ENCODE results near the gene PLA2G15. TPM values are rescaled to one million over a fixed set of nuclear protein-coding genes. Genes with fewer than 3 reads are reported as not detected.

The PLA2G15 gene
- total and polyA plus RNA-seq, 2 donors (not counting 1 experiment from before 2014, with no cell fraction given), result 6.1 to 12.5 TPM

DNA sequence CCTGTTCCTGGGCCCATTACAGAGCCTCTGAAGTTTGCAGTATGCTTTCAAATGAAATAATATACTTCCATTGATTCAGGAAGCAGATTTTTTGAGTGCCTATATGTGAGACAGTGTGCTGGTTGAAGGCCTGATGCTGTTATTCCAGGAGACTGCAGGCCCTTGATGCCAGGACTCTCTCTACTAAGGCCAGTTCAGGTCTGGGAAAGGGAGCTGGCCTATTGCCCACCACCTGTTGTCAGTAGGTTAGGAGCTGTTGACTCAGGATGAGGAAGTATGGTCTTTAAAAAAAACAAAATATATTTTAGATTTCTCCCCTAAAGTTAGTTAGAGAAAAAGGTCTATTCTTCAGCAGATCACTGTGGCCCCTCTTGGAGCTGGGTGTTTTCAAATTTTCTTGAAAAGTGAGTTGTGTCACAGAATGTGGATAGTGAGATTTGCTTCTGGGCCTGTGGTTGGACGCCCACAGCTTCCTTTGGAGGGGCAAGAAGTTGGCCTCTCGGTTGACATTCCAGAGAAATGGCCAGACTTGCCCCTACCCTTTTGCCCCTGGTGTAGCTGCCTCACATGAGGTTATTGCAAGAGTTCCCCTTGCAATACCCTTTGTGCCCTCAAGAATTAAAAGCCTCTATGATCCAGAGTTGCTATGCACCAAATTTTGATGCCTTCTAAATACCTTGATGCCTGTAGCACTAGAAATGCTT is 17.2 kb upstream of the PLA2G15 start:
- H3K27me3 Mint-ChIP-seq, result no peaks in the 10 kb centered on the region
- 20% methylated on average over 1 of the region's 2 CpGs for WGBS (ENCODE audit: insufficient coverage)
- Histone ChIP-seq H3K9ac (ENCODE audit: low read length) (no peak overlapping the region), H3K4me3 (ENCODE audit: control extremely low read depth in 1 of 5, extremely low read depth in 1 of 5, insufficient read depth in 1 of 5, low read depth in 2 of 5, low read length in 4 of 5) (no peak overlapping the region), H3K4me1 (ENCODE audit: control insufficient read depth in 2 of 2, insufficient read depth in 2 of 2, low read length in 2 of 2) (peaks cover 24 to 27% of the 10 kb centered on the region in 2 donors), H3K9me3 (ENCODE audit: control extremely low read depth in 1 of 3, control insufficient read depth in 2 of 3, insufficient read depth in 1 of 3, low read length in 2 of 3) (no peaks in the 10 kb centered on the region), H3K27me3 (replicated peaks in 1 of 4; ENCODE audit: control extremely low read depth in 1 of 4, control insufficient read depth in 3 of 4, insufficient read depth in 4 of 4, low read length in 3 of 4) (no peaks in the 10 kb centered on the region), H3K27ac (ENCODE audit: low read length in 2 of 2) (peak overlapping the region in 1 of 2 donors; percentile 61), H3K36me3 (replicated peaks in 1 of 2; ENCODE audit: control extremely low read depth in 1 of 2, control insufficient read depth in 1 of 2, extremely low read depth in 1 of 2, insufficient read depth in 2 of 2, low read length in 1 of 2) (peaks cover 18 to 37% of the 10 kb centered on the region in 2 experiments), H2AFZ (ENCODE audit: insufficient read depth, low read depth, low read length, poor library complexity, severe bottlenecking) (no peak overlapping the region), H3K79me2 (ENCODE audit: control insufficient read depth, insufficient read depth, low read length) (peaks cover 16% of the 10 kb centered on the region), H3K4me2 (replicated peaks; ENCODE audit: low read depth, low read length, poor library complexity, severe bottlenecking) (peak overlapping the region; percentile 40), H4K20me1 (ENCODE audit: control insufficient read depth, insufficient read depth, low read length, poor library complexity, severe bottlenecking) (peaks cover 32% of the 10 kb centered on the region)
- intact Hi-C loops (cut with micrococcal nuclease), result loop anchor here (2.0 to 10.0 kb wide), 2 partner anchors 235 to 263 kb away; partner anchors contain the start of gene SLC12A4
- ATAC-seq (ENCODE audit: low read depth), result no peak
- no peak for DNase-seq
- H3K9me3 Mint-ChIP-seq (ENCODE audit: insufficient read depth), result no peaks in the 10 kb centered on the region
- no peak overlapping the region for H3K4me3 Mint-ChIP-seq
- ChIA-PET CTCF (interaction anchor here (0.6 to 7.1 kb wide), 31 partner anchors 10 to 1274 kb away, joined by 3 to 62 read pairs (median 4); partner anchors contain the start of genes CTCF, DDX28, DUS2 and NFATC3), POLR2A (interaction anchor here (0.6 to 0.7 kb wide), 2 partner anchors 83 to 229 kb away, joined by 4 to 5 read pairs; partner anchors contain the start of genes PRMT7 and SLC7A6OS)
- peaks cover 39% of the 10 kb centered on the region for H3K4me1 Mint-ChIP-seq
- TF ChIP-seq EZH2 (IDR thresholded peaks at IDR 0.05; ENCODE audit: borderline replicate concordance, insufficient read depth, low read depth, low read length, poor library complexity, severe bottlenecking), result no peak
- TF ChIP-seq, protein P1, sequence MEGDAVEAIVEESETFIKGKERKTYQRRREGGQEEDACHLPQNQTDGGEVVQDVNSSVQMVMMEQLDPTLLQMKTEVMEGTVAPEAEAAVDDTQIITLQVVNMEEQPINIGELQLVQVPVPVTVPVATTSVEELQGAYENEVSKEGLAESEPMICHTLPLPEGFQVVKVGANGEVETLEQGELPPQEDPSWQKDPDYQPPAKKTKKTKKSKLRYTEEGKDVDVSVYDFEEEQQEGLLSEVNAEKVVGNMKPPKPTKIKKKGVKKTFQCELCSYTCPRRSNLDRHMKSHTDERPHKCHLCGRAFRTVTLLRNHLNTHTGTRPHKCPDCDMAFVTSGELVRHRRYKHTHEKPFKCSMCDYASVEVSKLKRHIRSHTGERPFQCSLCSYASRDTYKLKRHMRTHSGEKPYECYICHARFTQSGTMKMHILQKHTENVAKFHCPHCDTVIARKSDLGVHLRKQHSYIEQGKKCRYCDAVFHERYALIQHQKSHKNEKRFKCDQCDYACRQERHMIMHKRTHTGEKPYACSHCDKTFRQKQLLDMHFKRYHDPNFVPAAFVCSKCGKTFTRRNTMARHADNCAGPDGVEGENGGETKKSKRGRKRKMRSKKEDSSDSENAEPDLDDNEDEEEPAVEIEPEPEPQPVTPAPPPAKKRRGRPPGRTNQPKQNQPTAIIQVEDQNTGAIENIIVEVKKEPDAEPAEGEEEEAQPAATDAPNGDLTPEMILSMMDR (IDR thresholded peaks at IDR 0.05), result no peak
- peak overlapping the region; percentile 82 for H3K27ac Mint-ChIP-seq

DNA sequence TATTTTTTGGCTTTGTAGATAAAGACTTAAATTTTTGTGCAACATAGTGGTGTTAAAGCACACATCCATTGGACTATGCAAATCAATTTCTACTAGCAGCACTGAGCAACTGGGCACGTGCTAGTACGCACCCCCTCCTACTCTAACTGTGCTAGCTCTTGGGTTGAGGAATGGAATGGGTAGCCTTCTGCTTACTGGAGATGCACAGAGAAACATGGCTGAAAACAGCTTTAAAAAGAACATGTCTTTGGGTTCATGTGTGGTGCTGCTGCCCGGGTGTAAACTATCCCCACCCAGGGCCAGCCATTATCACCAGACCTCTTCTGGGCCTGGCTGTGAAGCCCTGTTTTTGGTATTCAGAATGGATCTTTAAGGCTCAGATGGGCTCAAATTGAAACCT is 16.5 kb upstream of the PLA2G15 start:
- POLR2A ChIA-PET, result interaction anchor here (0.6 kb wide), 1 partner anchor 230 kb away, joined by 5 read pairs; no protein-coding TSS in a partner anchor
- peaks cover 44% of the 10 kb centered on the region for H3K4me1 Mint-ChIP-seq

More for the DNA sequence above, 16.5 kb upstream of the PLA2G15 start:
- no peaks in the 10 kb centered on the region for H3K27me3 ChIP-seq (replicated peaks in 1 of 4; ENCODE audit: control extremely low read depth in 1 of 4, control insufficient read depth in 3 of 4, insufficient read depth in 4 of 4, low read length in 3 of 4)
- Mint-ChIP-seq H3K9me3 (ENCODE audit: insufficient read depth) (no peaks in the 10 kb centered on the region), H3K4me3 (no peak overlapping the region), H3K27ac (peak overlapping the region; percentile 68), H3K27me3 (no peaks in the 10 kb centered on the region)
- peaks cover 18 to 33% of the 10 kb centered on the region in 2 experiments for H3K36me3 ChIP-seq (replicated peaks in 1 of 2; ENCODE audit: control extremely low read depth in 1 of 2, control insufficient read depth in 1 of 2, extremely low read depth in 1 of 2, insufficient read depth in 2 of 2, low read length in 1 of 2)
- ATAC-seq (ENCODE audit: low read depth), result no peak
- no peak overlapping the region for H3K4me3 ChIP-seq (ENCODE audit: control extremely low read depth in 1 of 5, extremely low read depth in 1 of 5, insufficient read depth in 1 of 5, low read depth in 2 of 5, low read length in 4 of 5)
- peaks cover 24 to 27% of the 10 kb centered on the region in 2 donors for H3K4me1 ChIP-seq (ENCODE audit: control insufficient read depth in 2 of 2, insufficient read depth in 2 of 2, low read length in 2 of 2)
- peaks cover 32% of the 10 kb centered on the region for H4K20me1 ChIP-seq (ENCODE audit: control insufficient read depth, insufficient read depth, low read length, poor library complexity, severe bottlenecking)
- no peak for DNase-seq
- no peak overlapping the region for H3K4me2 ChIP-seq (replicated peaks; ENCODE audit: low read depth, low read length, poor library complexity, severe bottlenecking)
- 86% methylated on average over 1 of the region's 3 CpGs for WGBS (ENCODE audit: insufficient coverage)
- CTCF ChIA-PET, result interaction anchor here (0.8 to 7.1 kb wide), 30 partner anchors 9 to 1275 kb away, joined by 3 to 62 read pairs (median 4); partner anchors contain the start of genes CTCF, DDX28, DUS2 and NFATC3
- H3K9me3 ChIP-seq (ENCODE audit: control extremely low read depth in 1 of 3, control insufficient read depth in 2 of 3, insufficient read depth in 1 of 3, low read length in 2 of 3), result no peaks in the 10 kb centered on the region
- intact Hi-C loops (cut with micrococcal nuclease), result loop anchor here (1.0 to 10.0 kb wide), 4 partner anchors 134 to 345 kb away; partner anchors contain the start of gene SLC12A4
- TF ChIP-seq, protein P1 (IDR thresholded peaks at IDR 0.05), result no peak
- TF ChIP-seq EZH2 (IDR thresholded peaks at IDR 0.05; ENCODE audit: borderline replicate concordance, insufficient read depth, low read depth, low read length, poor library complexity, severe bottlenecking), result no peak
- no peak overlapping the region for H2AFZ ChIP-seq (ENCODE audit: insufficient read depth, low read depth, low read length, poor library complexity, severe bottlenecking)
- no peak overlapping the region for H3K9ac ChIP-seq (ENCODE audit: low read length)
- H3K27ac ChIP-seq (ENCODE audit: low read length in 2 of 2), result peak overlapping the region in 1 of 2 donors; percentile 61
- peaks cover 16% of the 10 kb centered on the region for H3K79me2 ChIP-seq (ENCODE audit: control insufficient read depth, insufficient read depth, low read length)

All from B cell (primary cell).